ENCODE data around the gene ADAM15. TPM values are rescaled to one million over a fixed set of nuclear protein-coding genes. Genes with fewer than 3 reads are reported as not detected.

ADAM15 gene
- total RNA-seq, 4 donors from 2014 or later: 51.3 to 75.5 (median 65.6) TPM

DNA sequence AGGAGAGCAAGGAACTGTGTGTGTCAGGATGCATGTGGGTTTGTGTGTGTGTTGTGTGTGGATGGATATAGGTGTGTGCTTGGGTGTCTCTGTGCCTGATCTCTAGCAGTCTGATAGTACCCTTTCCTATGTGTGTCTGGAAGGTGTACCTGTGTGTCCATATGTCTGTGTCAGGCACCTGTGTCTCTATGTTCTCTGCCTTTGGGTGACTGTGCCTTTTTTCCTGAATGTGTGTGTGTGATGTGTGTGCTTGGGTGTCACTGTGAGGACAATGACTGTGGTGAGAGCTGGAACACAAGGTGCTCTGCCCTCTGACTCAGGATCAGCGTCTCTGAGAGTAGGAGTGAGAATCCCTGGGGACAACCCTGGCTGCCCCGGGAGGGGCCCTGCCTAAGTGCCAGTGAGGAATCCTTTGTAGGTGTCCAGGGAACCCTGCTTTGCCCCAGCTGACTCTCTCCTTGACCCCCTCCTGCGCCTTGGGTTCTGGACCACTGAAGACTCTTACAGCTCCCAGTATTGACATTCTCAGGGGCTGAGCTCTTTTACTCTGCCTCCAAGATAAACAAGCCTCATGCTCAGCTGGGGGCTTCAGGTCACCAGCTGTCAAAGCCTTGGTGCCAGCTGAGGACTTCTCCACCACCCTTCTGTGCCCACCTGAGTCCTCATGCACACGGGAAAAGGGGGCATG, 26.8 kb downstream of the ADAM15 start:
- TF ChIP-seq, protein P1, sequence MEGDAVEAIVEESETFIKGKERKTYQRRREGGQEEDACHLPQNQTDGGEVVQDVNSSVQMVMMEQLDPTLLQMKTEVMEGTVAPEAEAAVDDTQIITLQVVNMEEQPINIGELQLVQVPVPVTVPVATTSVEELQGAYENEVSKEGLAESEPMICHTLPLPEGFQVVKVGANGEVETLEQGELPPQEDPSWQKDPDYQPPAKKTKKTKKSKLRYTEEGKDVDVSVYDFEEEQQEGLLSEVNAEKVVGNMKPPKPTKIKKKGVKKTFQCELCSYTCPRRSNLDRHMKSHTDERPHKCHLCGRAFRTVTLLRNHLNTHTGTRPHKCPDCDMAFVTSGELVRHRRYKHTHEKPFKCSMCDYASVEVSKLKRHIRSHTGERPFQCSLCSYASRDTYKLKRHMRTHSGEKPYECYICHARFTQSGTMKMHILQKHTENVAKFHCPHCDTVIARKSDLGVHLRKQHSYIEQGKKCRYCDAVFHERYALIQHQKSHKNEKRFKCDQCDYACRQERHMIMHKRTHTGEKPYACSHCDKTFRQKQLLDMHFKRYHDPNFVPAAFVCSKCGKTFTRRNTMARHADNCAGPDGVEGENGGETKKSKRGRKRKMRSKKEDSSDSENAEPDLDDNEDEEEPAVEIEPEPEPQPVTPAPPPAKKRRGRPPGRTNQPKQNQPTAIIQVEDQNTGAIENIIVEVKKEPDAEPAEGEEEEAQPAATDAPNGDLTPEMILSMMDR (IDR thresholded peaks at IDR 0.05): no peak
- no peak for TF ChIP-seq POLR2A (IDR thresholded peaks at IDR 0.05)
- 64% methylated on average over 4 of the region's 4 CpGs for WGBS, 2 donors
- intact Hi-C loops (cut with DNase I): no loop called here
- no peak for DNase-seq
- H3K9me3 ChIP-seq: no peaks in the 10 kb centered on the region
- H3K36me3 ChIP-seq: no peaks in the 10 kb centered on the region
- H3K4me1 ChIP-seq: peaks cover 39 to 47% of the 10 kb centered on the region in 2 donors
- no peak overlapping the region for H3K27ac ChIP-seq
- peaks cover 34% of the 10 kb centered on the region for H3K27me3 ChIP-seq
- H3K4me3 ChIP-seq (replicated peaks in 1 of 3): no peak overlapping the region

DNA sequence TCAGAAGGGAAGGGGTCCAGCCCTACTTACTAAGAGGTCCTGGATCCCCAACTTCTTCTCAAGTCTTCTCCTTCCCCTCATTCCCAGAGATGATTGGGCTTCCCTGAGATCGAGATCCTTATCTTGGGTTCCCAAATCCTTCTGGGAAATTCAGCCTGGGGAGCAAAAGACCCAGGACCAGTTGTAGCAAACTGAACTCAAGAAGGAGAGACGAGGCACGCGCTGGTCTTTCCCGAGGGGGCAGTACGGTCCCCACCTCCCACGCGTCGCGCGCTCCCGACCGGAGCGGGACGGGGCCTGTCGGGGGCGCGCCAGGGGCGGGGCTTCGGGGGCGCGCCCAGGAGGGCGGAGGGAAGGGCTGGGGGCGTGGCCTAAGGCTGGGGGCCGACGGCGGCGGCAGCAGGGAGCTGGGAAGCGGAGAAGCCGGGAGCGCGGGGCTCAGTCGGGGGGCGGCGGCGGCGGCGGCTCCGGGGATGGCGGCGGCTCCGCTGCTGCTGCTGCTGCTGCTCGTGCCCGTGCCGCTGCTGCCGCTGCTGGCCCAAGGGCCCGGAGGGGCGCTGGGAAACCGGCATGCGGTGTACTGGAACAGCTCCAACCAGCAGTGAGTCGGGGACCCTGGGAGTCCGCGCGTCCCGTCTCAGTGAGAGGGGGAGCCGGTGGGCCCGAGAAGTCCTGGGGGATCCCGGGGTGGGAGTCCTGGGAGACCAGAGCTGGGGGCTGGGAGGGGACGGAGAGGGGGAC, 27.5 kb downstream of the ADAM15 start, which contains the start of gene EFNA3:
Gene EFNA3 (plus strand): TSS at position 369 of the 741 bp plus-strand sequence. CDS start 105 bp downstream, at position 474.
- Histone ChIP-seq H3K36me3 (no peaks in the 10 kb centered on the region), H3K27me3 (peaks cover 41% of the 10 kb centered on the region), H3K4me1 (peaks cover 39 to 48% of the 10 kb centered on the region in 2 donors), H3K27ac (no peak within 1 kb of the TSS), H3K4me3 (replicated peaks in 1 of 3) (peak within 1 kb of the TSS in 1 of 3 donors; percentile 42), H3K9me3 (no peaks in the 10 kb centered on the region)
- WGBS, 2 donors: 5 to 7% methylated on average over 2 to 4 of the region's 59 CpGs
- intact Hi-C loops (cut with DNase I): no loop called here
- peak; percentile 66 to 68 for DNase-seq
- TF ChIP-seq POLR2A (IDR thresholded peaks at IDR 0.05): no peak
- TF ChIP-seq, protein P1 (IDR thresholded peaks at IDR 0.05): no peak

DNA sequence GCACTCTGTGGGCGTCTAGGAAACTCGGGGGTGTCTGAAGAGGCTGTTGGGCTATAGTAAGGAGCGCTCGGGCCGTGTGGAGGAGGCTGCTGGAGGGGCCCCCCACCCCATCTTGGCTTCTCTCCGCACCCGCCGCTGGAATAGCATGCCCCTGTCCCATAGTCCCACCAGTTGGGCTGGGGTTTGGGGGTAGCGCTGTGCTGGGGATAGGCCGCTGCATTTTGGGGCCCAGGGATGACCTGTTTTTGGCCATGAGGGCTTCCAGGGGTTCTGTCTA, 28.0 kb downstream of the ADAM15 start:
- no peak for TF ChIP-seq POLR2A (IDR thresholded peaks at IDR 0.05)
- TF ChIP-seq, protein P1 (IDR thresholded peaks at IDR 0.05): no peak
- Histone ChIP-seq H3K4me3 (replicated peaks in 1 of 3) (peak overlapping the region in 1 of 3 donors; percentile 42), H3K4me1 (peaks cover 39 to 48% of the 10 kb centered on the region in 2 donors), H3K27me3 (peaks cover 42% of the 10 kb centered on the region), H3K9me3 (no peaks in the 10 kb centered on the region), H3K36me3 (no peaks in the 10 kb centered on the region), H3K27ac (no peak overlapping the region)
- DNase-seq: no peak
- intact Hi-C loops (cut with DNase I): no loop called here
- whole genome bisulfite sequencing, 2 donors: 4% methylated on average over 6 of the region's 10 CpGs; no CpG with 5 or more reads in 1 of the 2 donors

DNA sequence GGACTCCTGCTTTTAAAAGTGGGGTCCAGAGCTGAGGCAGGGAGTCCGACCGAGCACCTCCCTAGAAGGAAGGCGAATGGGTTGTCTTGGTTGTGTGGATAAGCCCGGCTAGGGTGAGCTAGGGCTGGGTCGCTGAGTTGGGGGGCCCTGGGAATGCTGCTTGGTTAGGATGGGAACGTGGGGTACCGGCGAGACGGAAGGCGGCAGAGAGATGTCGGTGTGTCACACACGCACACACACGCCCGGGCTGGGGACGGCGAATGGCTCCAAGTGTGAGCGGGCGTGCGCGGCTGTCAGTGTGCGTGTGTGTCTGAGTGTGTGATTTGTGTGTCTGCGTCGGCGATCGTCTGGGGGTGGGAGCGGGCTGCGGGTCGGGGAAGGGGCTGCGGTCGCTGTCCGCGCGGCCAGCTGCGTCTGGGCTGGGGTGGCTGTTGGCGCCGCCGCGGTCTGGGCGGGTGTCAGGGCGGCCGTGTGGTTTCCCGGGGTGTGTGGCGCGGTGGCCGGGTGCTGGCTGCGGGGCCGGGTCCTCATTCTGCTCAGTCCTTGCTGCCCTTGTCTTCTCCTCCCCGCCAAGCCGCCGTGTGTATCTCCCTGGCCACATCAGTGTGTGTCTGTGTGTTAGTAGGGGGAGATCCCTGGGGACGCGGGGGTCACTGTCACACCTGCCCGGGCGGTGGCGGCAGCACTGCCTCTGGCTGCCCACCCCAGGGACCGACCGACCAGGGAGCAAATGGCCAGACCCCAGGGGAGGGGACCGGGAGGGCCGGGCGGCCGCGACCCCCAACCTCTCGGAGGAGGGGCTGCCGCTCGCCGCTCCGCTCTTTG, 28.6 kb downstream of the ADAM15 start:
- H3K9me3 ChIP-seq: no peaks in the 10 kb centered on the region
- TF ChIP-seq, protein P1 (IDR thresholded peaks at IDR 0.05): no peak
- TF ChIP-seq POLR2A (IDR thresholded peaks at IDR 0.05): no peak
- 1 to 5% methylated on average over 28 to 34 of the region's 67 CpGs for WGBS, 2 donors
- H3K4me3 ChIP-seq (replicated peaks in 1 of 3): peak overlapping the region in 1 of 3 donors; percentile 18
- no peaks in the 10 kb centered on the region for H3K36me3 ChIP-seq
- H3K4me1 ChIP-seq: peaks cover 39 to 53% of the 10 kb centered on the region in 2 donors
- intact Hi-C loops (cut with DNase I): loop anchor here (5.0 kb wide), 1 partner anchor 32 kb away; no protein-coding TSS in a partner anchor
- H3K27ac ChIP-seq: no peak overlapping the region
- H3K27me3 ChIP-seq: peaks cover 42% of the 10 kb centered on the region
- DNase-seq: no peak
